Activated CD4-positive, alpha-beta memory T cell treated with anti-CD3 and anti-CD28 coated beads, Interleukin-2, amount 10 ng/mL, durations not matched to agents 7 days and 5 days (primary cell): Measurements from ENCODE around the gene SPEG. TPM values are rescaled to one million over a fixed set of nuclear protein-coding genes. Genes with fewer than 3 reads are reported as not detected.
"Not testable (repeated sequence)": the region's sequence is repeated elsewhere in the genome, so short reads cannot be mapped to it uniquely, and the experiment has no call there.

ENCODE experiments used
- CTCF ChIA-PET: fragments of 350-600 bp; sonication (Branson Sonifier 250); formaldehyde crosslinking; loops from one replicate; lab custom pipeline; 2021; ENCODE audit warnings: antibody characterized with exemption, inconsistent platforms; lab: Charles Lee
- POLR2A ChIA-PET: fragments of 350-600 bp; sonication (Branson Sonifier 250); formaldehyde crosslinking; loops from one replicate; lab custom pipeline; 2021; ENCODE audit warnings: antibody characterized with exemption; lab: Charles Lee
- DNase-seq: peaks from one replicate; pipeline ENCODE4 v3.0.0-alpha.2; 2020
- H3K27ac Mint-ChIP-seq: one replicate; pipeline ENCODE4 v1.8.0; 2021; ENCODE audit warnings: mild to moderate bottlenecking, mixed read lengths
- H3K27me3 Mint-ChIP-seq: one replicate; pipeline ENCODE4 v1.8.0; 2021; ENCODE audit warnings: mixed read lengths
- H3K36me3 Mint-ChIP-seq: one replicate; pipeline ENCODE4 v1.8.0; 2021; ENCODE audit warnings: low read depth, mixed read lengths
- H3K4me1 Mint-ChIP-seq: one replicate; pipeline ENCODE4 v1.8.0; 2021; ENCODE audit warnings: mixed read lengths
- H3K4me3 Mint-ChIP-seq: one replicate; pipeline ENCODE4 v1.8.0; 2021; ENCODE audit warnings: mild to moderate bottlenecking, mixed read lengths
- H3K9me3 Mint-ChIP-seq: one replicate; pipeline ENCODE4 v1.8.0; 2021; ENCODE audit warnings: mixed read lengths
- total RNA-seq, 2 experiments: library from RNA; stranded (reverse); gene quantifications; one replicate each; pipeline ENCODE4 v1.2.3, GENCODE V29; 2021

Gene SPEG
- total RNA-seq, 2 experiments from 2014 or later, result 0.20 to 1.1 TPM

GRCh38 chr2:219405958-219406860 lies 28.4 kb upstream of the SPEG start:
- DNase-seq, result no peak
- H3K27me3 Mint-ChIP-seq, result peaks cover 12% of the 10 kb centered on the region
- no peak overlapping the region for H3K27ac Mint-ChIP-seq
- ChIA-PET POLR2A (no interaction called here), CTCF (no interaction called here)
- H3K4me3 Mint-ChIP-seq, result no peak overlapping the region
- no peaks in the 10 kb centered on the region for H3K4me1 Mint-ChIP-seq
- H3K36me3 Mint-ChIP-seq, result no peaks in the 10 kb centered on the region
- H3K9me3 Mint-ChIP-seq, result no peaks in the 10 kb centered on the region

DNA sequence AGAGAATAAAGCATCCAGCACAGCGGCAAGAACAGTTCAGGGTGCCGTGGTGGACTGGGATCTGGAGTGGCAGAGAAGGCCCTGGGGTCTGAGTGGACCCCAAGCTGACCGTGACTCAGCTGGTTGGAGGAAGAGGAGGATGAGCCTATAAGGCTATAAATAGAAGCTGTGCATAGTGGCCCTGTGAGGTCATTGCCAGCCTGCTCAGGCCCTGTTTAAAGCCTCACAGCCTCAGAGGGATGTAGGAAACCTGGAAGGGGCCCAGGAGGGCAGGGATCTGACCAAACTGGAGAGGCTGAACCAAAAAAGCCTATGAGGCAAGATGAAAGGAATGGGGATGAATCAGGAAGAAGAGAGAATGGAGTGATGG lies 27.8 kb upstream of the SPEG start:
- H3K27ac Mint-ChIP-seq, result no peak overlapping the region
- ChIA-PET CTCF (no interaction called here), POLR2A (no interaction called here)
- H3K4me3 Mint-ChIP-seq, result no peak overlapping the region
- no peak for DNase-seq
- no peaks in the 10 kb centered on the region for H3K4me1 Mint-ChIP-seq
- no peaks in the 10 kb centered on the region for H3K36me3 Mint-ChIP-seq
- peaks cover 12% of the 10 kb centered on the region for H3K27me3 Mint-ChIP-seq
- H3K9me3 Mint-ChIP-seq, result no peaks in the 10 kb centered on the region

GRCh38 chr2:219407343-219407742 lies 27.3 kb upstream of the SPEG start:
- POLR2A ChIA-PET, H3K27ac Mint-ChIP-seq, H3K4me1 Mint-ChIP-seq: not testable (repeated sequence)

DNA sequence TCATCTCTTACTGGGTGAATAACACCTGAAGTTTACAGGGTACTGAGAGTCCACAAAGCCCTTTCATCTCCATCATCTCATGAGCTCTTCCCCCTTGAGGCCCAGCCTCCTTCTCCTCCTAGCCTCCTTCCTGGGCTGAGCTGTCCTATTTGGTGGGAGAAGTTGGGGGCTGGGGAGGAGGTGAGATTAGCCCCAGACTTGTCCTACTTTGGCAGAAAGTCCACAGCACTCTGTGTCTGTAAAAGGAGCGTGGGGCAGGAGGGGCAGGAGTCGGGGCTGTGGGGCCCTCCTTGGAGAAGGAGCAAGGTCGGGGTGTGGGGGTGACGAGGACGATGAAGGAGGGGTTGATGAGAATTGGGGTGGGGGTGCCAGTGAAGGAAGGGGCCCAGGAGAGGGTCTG lies 26.4 kb upstream of the SPEG start:
- ChIA-PET CTCF (no interaction called here), POLR2A (no interaction called here)
- Mint-ChIP-seq H3K4me1 (no peaks in the 10 kb centered on the region), H3K4me3 (no peak overlapping the region), H3K9me3 (peaks cover 3% of the 10 kb centered on the region), H3K27ac (no peak overlapping the region), H3K36me3 (no peaks in the 10 kb centered on the region), H3K27me3 (peaks cover 16% of the 10 kb centered on the region)
- no peak for DNase-seq

More at GRCh38 chr2:219407343-219407742, 27.3 kb upstream of the SPEG start:
- H3K27me3 Mint-ChIP-seq, result peaks cover 11% of the 10 kb centered on the region
- H3K4me3 Mint-ChIP-seq, DNase-seq, CTCF ChIA-PET, H3K36me3 Mint-ChIP-seq, H3K9me3 Mint-ChIP-seq: not testable (repeated sequence)

- Mint-ChIP-seq H3K36me3 (no peaks in the 10 kb centered on the region), H3K4me3 (no peak overlapping the region), H3K4me1 (no peaks in the 10 kb centered on the region), H3K9me3 (peaks cover 3% of the 10 kb centered on the region), H3K27me3 (peaks cover 18% of the 10 kb centered on the region), H3K27ac (no peak overlapping the region)
- CTCF ChIA-PET, result no interaction called here
- POLR2A ChIA-PET, result no interaction called here
- DNase-seq, result no peak
These were observed 26.0 kb upstream of the SPEG start for GRCh38 chr2:219408631-219409030.

DNA sequence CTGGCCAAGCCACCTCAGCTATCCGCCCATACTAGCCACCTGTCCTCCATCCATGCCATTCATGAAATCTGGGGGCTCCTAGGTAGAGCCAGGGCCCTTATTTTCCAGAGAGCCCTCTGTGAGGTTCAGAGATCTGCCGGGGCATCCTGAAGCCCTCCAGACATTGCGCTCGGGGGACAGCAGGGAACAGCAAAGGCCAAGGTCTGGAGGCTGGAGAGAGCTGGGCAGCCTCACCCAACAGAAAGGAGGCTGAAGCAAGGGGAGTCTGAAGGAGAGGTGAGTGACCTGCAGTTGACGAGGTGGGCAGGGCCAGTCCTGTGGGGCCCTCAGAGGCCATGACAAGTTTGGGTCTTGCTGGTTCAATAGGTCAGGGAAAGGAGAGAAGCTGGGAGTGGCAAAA lies 25.0 kb upstream of the SPEG start:
- ChIA-PET CTCF (no interaction called here), POLR2A (no interaction called here)
- Mint-ChIP-seq H3K9me3 (peaks cover 3% of the 10 kb centered on the region), H3K27me3 (peaks cover 24% of the 10 kb centered on the region), H3K36me3 (no peaks in the 10 kb centered on the region), H3K27ac (no peak overlapping the region), H3K4me3 (no peak overlapping the region), H3K4me1 (no peaks in the 10 kb centered on the region)
- no peak for DNase-seq

- Mint-ChIP-seq H3K27ac (no peak overlapping the region), H3K36me3 (no peaks in the 10 kb centered on the region), H3K4me1 (no peaks in the 10 kb centered on the region), H3K27me3 (peaks cover 28% of the 10 kb centered on the region), H3K4me3 (no peak overlapping the region), H3K9me3 (peaks cover 3% of the 10 kb centered on the region)
- DNase-seq, result no peak
- ChIA-PET POLR2A (no interaction called here), CTCF (interaction anchor here (0.7 kb wide), 1 partner anchor 8 kb away, joined by 3 read pairs; no protein-coding TSS in a partner anchor)
These were observed 24.3 kb upstream of the SPEG start for GRCh38 chr2:219410390-219410789.

GRCh38 chr2:219414857-219415256 lies 19.8 kb upstream of the SPEG start:
- POLR2A ChIA-PET, result no interaction called here
- Mint-ChIP-seq H3K27ac (no peak overlapping the region), H3K9me3 (peaks cover 3% of the 10 kb centered on the region), H3K4me1 (peaks cover 3% of the 10 kb centered on the region), H3K27me3 (peaks cover 52% of the 10 kb centered on the region), H3K36me3 (no peaks in the 10 kb centered on the region), H3K4me3 (no peak overlapping the region)
- CTCF ChIA-PET, result no interaction called here
- DNase-seq, result no peak

- H3K4me3 Mint-ChIP-seq, result no peak overlapping the region
- ChIA-PET POLR2A (no interaction called here), CTCF (interaction anchor here (1.1 to 1.4 kb wide), 2 partner anchors 11 to 121 kb away, joined by 3 to 4 read pairs; no protein-coding TSS in a partner anchor)
These were observed 18.9 kb upstream of the SPEG start for GRCh38 chr2:219415580-219416234.

GRCh38 chr2:219416235-219416602 lies 18.4 kb upstream of the SPEG start:
- POLR2A ChIA-PET, result no interaction called here
- no peaks in the 10 kb centered on the region for H3K36me3 Mint-ChIP-seq

More at GRCh38 chr2:219415580-219416234, 18.9 kb upstream of the SPEG start:
- H3K4me1 Mint-ChIP-seq, result peaks cover 4% of the 10 kb centered on the region
- peaks cover 56% of the 10 kb centered on the region for H3K27me3 Mint-ChIP-seq
- no peak for DNase-seq
- peaks cover 3% of the 10 kb centered on the region for H3K9me3 Mint-ChIP-seq
- H3K36me3 Mint-ChIP-seq, result no peaks in the 10 kb centered on the region
- H3K27ac Mint-ChIP-seq, result no peak overlapping the region

DNA sequence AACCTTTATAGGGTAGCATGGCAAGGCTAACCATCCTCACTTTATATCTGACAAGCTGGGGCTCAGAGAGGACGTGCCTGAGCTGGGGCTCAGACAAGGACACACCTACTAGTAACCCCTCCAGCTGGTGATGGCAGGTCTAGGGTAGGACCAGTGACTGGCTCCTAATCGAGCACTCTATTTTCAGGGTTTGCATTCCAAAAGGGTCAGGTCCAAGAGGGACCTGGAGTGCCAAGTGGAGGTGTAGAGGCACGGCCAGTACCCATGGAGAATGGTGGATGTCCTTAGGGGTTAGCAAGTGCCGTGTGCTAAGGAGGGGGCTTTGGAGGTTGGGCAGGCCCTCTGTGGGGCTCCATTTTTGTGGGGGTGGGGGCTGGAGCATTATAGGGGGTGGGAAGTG lies 17.7 kb upstream of the SPEG start:
- ChIA-PET CTCF (interaction anchor here (1.4 kb wide), 1 partner anchor 122 kb away, joined by 4 read pairs; no protein-coding TSS in a partner anchor), POLR2A (no interaction called here)
- DNase-seq, result no peak
- H3K4me3 Mint-ChIP-seq, result no peak overlapping the region
- H3K4me1 Mint-ChIP-seq, result peaks cover 4% of the 10 kb centered on the region
- H3K9me3 Mint-ChIP-seq, result peaks cover 3% of the 10 kb centered on the region
- peaks cover 56% of the 10 kb centered on the region for H3K27me3 Mint-ChIP-seq
- no peak overlapping the region for H3K27ac Mint-ChIP-seq
- no peaks in the 10 kb centered on the region for H3K36me3 Mint-ChIP-seq

More at GRCh38 chr2:219416235-219416602, 18.4 kb upstream of the SPEG start:
- peaks cover 3% of the 10 kb centered on the region for H3K9me3 Mint-ChIP-seq
- CTCF ChIA-PET, result interaction anchor here (1.1 to 1.4 kb wide), 2 partner anchors 12 to 122 kb away, joined by 3 to 4 read pairs; no protein-coding TSS in a partner anchor
- peaks cover 56% of the 10 kb centered on the region for H3K27me3 Mint-ChIP-seq
- no peak overlapping the region for H3K27ac Mint-ChIP-seq
- no peak overlapping the region for H3K4me3 Mint-ChIP-seq
- peaks cover 4% of the 10 kb centered on the region for H3K4me1 Mint-ChIP-seq
- no peak for DNase-seq

DNA sequence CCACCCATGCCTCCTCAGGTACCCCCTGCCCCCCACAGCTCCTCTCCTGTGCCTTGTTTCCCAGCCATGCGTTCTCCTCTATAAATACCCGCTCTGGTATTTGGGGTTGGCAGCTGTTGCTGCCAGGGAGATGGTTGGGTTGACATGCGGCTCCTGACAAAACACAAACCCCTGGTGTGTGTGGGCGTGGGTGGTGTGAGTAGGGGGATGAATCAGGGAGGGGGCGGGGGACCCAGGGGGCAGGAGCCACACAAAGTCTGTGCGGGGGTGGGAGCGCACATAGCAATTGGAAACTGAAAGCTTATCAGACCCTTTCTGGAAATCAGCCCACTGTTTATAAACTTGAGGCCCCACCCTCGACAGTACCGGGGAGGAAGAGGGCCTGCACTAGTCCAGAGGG lies 17.3 kb upstream of the SPEG start:
- no peak for DNase-seq
- no peak overlapping the region for H3K4me3 Mint-ChIP-seq
- CTCF ChIA-PET, result interaction anchor here (1.4 kb wide), 1 partner anchor 123 kb away, joined by 4 read pairs; no protein-coding TSS in a partner anchor
- no peak overlapping the region for H3K27ac Mint-ChIP-seq
- H3K27me3 Mint-ChIP-seq, result peaks cover 58% of the 10 kb centered on the region
- peaks cover 1% of the 10 kb centered on the region for H3K9me3 Mint-ChIP-seq
- POLR2A ChIA-PET, result no interaction called here
- H3K4me1 Mint-ChIP-seq, result peaks cover 4% of the 10 kb centered on the region
- no peaks in the 10 kb centered on the region for H3K36me3 Mint-ChIP-seq
